Tibial nerve (tissue), 4 donors: Measurements from ENCODE around the gene SUFU.

Source experiments
- EP300 ChIP-seq, 2 donors: sonication (generic); formaldehyde crosslinking; IDR thresholded peaks; one replicate each; pipeline ENCODE4 v1.6.1; 2017; ENCODE audit warnings: antibody characterized with exemption in 2 of 2, mild to moderate bottlenecking in 1 of 2
- POLR2A ChIP-seq, 2 donors: fragments of 450-650 bp; IDR thresholded peaks; one replicate each; pipeline ENCODE4 v1.6.1; 2017; ENCODE audit warnings: antibody characterized with exemption in 2 of 2, mild to moderate bottlenecking in 2 of 2, moderate library complexity in 2 of 2
- TF ChIP-seq, protein P1 (sequence below), 5 experiments: fragments of 200-600 bp in 3 of 5; fragments of 450-650 bp in 2 of 5; sonication (generic) in 3 of 5; IDR thresholded peaks; one replicate each; pipeline ENCODE4 v1.5.1; 2016 to 2019; ENCODE audit warnings: antibody characterized with exemption in 5 of 5, mild to moderate bottlenecking in 3 of 5, moderate library complexity in 2 of 5

- TF ChIP-seq POLR2A (IDR thresholded peaks at IDR 0.05) (no peak), EP300 (IDR thresholded peaks at IDR 0.05) (no peak)
- TF ChIP-seq, protein P1, sequence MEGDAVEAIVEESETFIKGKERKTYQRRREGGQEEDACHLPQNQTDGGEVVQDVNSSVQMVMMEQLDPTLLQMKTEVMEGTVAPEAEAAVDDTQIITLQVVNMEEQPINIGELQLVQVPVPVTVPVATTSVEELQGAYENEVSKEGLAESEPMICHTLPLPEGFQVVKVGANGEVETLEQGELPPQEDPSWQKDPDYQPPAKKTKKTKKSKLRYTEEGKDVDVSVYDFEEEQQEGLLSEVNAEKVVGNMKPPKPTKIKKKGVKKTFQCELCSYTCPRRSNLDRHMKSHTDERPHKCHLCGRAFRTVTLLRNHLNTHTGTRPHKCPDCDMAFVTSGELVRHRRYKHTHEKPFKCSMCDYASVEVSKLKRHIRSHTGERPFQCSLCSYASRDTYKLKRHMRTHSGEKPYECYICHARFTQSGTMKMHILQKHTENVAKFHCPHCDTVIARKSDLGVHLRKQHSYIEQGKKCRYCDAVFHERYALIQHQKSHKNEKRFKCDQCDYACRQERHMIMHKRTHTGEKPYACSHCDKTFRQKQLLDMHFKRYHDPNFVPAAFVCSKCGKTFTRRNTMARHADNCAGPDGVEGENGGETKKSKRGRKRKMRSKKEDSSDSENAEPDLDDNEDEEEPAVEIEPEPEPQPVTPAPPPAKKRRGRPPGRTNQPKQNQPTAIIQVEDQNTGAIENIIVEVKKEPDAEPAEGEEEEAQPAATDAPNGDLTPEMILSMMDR (IDR thresholded peaks at IDR 0.05), result no peak
Measured at GRCh38 chr10:102475451-102476040, 28.2 kb upstream of the SUFU start.
